Keratinocyte (primary cell): ENCODE measurements around the gene SH3D19. TPM values are rescaled to one million over a fixed set of nuclear protein-coding genes. Genes with fewer than 3 reads are reported as not detected.

ENCODE experiments used
- DNase-seq: peaks from one replicate; pipeline ENCODE4 v3.0.0-alpha.2; 2011; ENCODE audit warnings: low read depth, missing footprints, low spot score
- FAIRE-seq: peaks from 2 replicates; lab custom pipeline; 2011; peaks lifted over from hg19 to GRCh38; lab: Jason Lieb, UNC
- H2AFZ ChIP-seq: 2 replicates; pipeline ENCODE4 v1.6.0; 2012; ENCODE audit warnings: low read length, control low read depth, inconsistent platforms; ENCODE audit not compliant: control insufficient read depth
- H3K27ac ChIP-seq: 2 replicates; pipeline ENCODE4 v1.5.1; 2011; ENCODE audit warnings: low read length; ENCODE audit not compliant: control insufficient read depth, insufficient read depth
- H3K27me3 ChIP-seq: 3 replicates; pipeline ENCODE4 v1.6.0; 2011; ENCODE audit warnings: low read length; ENCODE audit not compliant: control insufficient read depth, insufficient read depth; ENCODE audit errors: extremely low read depth
- H3K36me3 ChIP-seq, 2 experiments: 2 replicates in 1 of 2; 3 replicates in 1 of 2; pipeline ENCODE4 v1.5.1; 2011; ENCODE audit warnings: low read length in 2 of 2, mild to moderate bottlenecking in 1 of 2; ENCODE audit not compliant: control insufficient read depth in 2 of 2, insufficient read depth in 2 of 2; ENCODE audit errors: extremely low read depth in 1 of 2
- H3K4me1 ChIP-seq: 3 replicates; pipeline ENCODE4 v1.5.1; 2011; ENCODE audit warnings: low read length; ENCODE audit not compliant: control insufficient read depth, insufficient read depth; ENCODE audit errors: extremely low read depth
- H3K4me2 ChIP-seq: 3 replicates; pipeline ENCODE4 v1.6.0; 2011; ENCODE audit warnings: low read depth, low read length; ENCODE audit not compliant: control insufficient read depth, insufficient read depth; ENCODE audit errors: extremely low read depth
- H3K4me3 ChIP-seq, 3 experiments: fragments of 200-600 bp in 1 of 3; sonication (generic) in 1 of 3; 2 replicates in 2 of 3; 3 replicates in 1 of 3; pipeline ENCODE4 v1.5.1; 2011 to 2016; ENCODE audit warnings: low read length in 3 of 3, mild to moderate bottlenecking in 3 of 3, control low read depth in 2 of 3, inconsistent platforms in 1 of 3, low read depth in 1 of 3, mixed read lengths in 1 of 3, mixed run types in 1 of 3, moderate library complexity in 1 of 3; ENCODE audit not compliant: control insufficient read depth in 2 of 3, insufficient read depth in 2 of 3; ENCODE audit errors: extremely low read depth in 1 of 3
- H3K79me2 ChIP-seq: 2 replicates; pipeline ENCODE4 v1.6.0; 2012; ENCODE audit warnings: low read length; ENCODE audit not compliant: control insufficient read depth, insufficient read depth
- H3K9ac ChIP-seq: 3 replicates; pipeline ENCODE4 v1.6.0; 2011; ENCODE audit warnings: low read length; ENCODE audit not compliant: control insufficient read depth, insufficient read depth; ENCODE audit errors: extremely low read depth
- H3K9me1 ChIP-seq: 3 replicates; pipeline ENCODE4 v1.6.0; 2011; ENCODE audit warnings: low read length; ENCODE audit not compliant: control insufficient read depth, insufficient read depth; ENCODE audit errors: extremely low read depth
- H3K9me3 ChIP-seq: 2 replicates; pipeline ENCODE4 v1.5.1; 2012; ENCODE audit warnings: low read depth, low read length; ENCODE audit not compliant: control insufficient read depth
- H4K20me1 ChIP-seq: 3 replicates; pipeline ENCODE4 v1.6.0; 2011; ENCODE audit warnings: low read length; ENCODE audit not compliant: control insufficient read depth, insufficient read depth; ENCODE audit errors: extremely low read depth
- EZH2 ChIP-seq: IDR thresholded peaks from one replicate; pipeline ENCODE4 v1.6.1; 2012; ENCODE audit warnings: inconsistent platforms, mild to moderate bottlenecking, low read length, moderate library complexity
- dilution Hi-C: fragments of 300-500 bp; cut with MboI; formaldehyde crosslinking; loops from one replicate; pipeline ENCODE4 v1.7.0; 2020; ENCODE audit warnings: low sequenced_read_pairs; ENCODE audit not compliant: extremely low pct_ligation_motif_present
- polyA plus RNA-seq, 5 experiments: library from polyadenylated mRNA; depleted of rRNA in 3 of 5; stranded (reverse) in 3 of 5; stranded (forward) in 1 of 5; unstranded in 1 of 5; fragments of >200 nt; gene quantifications; 1 replicate in 1 of 5; 2 replicates in 3 of 5; 3 replicates in 1 of 5; pipeline versions ENCODE4 v1.2.1 to v1.2.3, GENCODE V29; 2011 to 2012; ENCODE audit warnings: missing spikeins in 2 of 5, low read depth in 1 of 5, low replicate concordance in 1 of 5
- TF ChIP-seq, protein P1 (sequence below), 3 experiments: IDR thresholded peaks in 1 of 3; conservative IDR thresholded peaks in 1 of 3; optimal IDR thresholded peaks in 1 of 3; 2 replicates in 2 of 3; 3 replicates in 1 of 3; pipeline versions ENCODE3 to v1.5.1; 2011; ENCODE audit warnings: low read length in 3 of 3, mild to moderate bottlenecking in 3 of 3, moderate library complexity in 2 of 3, control low read depth in 1 of 3, inconsistent platforms in 1 of 3; ENCODE audit not compliant: insufficient read depth in 2 of 3; ENCODE audit errors: extremely low read depth in 1 of 3

Gene SH3D19
- polyA plus RNA-seq, 1 donor (not counting 4 experiments of a cell fraction or from before 2014, with no cell fraction given): 24.8 TPM

DNA sequence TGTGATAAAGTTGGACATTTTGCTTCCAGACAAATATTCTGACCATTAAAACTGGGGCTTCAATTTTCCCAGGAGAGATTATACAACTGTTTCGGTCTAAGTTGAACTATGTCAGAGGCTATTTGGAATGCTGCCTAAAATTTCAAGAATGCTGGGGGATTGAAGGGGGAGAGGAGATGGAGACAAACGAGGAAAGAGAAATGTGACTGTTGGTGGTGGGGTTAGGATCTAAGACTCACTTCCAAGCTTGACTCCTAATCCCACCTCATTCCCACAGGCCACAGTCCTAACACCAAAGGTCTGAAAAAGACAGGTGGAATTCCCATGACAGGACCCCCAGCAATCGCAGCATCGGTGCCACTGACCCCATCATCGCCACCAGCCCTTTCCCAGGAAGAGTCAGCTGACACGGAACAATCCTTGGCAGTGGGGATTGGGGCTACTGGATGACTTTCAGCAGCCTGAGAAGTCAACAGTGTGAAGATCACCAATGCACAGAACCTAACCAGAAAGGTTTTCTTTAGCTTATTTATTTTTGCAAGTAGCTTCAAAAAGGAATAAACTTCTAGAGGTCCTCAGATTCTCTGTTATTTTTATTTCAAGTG is 122.5 kb downstream of the SH3D19 start:
- H2AFZ ChIP-seq: no peak overlapping the region
- no peak for TF ChIP-seq EZH2
- TF ChIP-seq, protein P1, sequence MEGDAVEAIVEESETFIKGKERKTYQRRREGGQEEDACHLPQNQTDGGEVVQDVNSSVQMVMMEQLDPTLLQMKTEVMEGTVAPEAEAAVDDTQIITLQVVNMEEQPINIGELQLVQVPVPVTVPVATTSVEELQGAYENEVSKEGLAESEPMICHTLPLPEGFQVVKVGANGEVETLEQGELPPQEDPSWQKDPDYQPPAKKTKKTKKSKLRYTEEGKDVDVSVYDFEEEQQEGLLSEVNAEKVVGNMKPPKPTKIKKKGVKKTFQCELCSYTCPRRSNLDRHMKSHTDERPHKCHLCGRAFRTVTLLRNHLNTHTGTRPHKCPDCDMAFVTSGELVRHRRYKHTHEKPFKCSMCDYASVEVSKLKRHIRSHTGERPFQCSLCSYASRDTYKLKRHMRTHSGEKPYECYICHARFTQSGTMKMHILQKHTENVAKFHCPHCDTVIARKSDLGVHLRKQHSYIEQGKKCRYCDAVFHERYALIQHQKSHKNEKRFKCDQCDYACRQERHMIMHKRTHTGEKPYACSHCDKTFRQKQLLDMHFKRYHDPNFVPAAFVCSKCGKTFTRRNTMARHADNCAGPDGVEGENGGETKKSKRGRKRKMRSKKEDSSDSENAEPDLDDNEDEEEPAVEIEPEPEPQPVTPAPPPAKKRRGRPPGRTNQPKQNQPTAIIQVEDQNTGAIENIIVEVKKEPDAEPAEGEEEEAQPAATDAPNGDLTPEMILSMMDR (optimal IDR thresholded peaks at IDR 0.05 in 1 of 3, IDR thresholded peaks at IDR 0.05 in 1 of 3, conservative IDR thresholded peaks at IDR 0.05 in 1 of 3; ENCODE audit: extremely low read depth in 1 of 3, insufficient read depth in 2 of 3, low read length in 3 of 3): no peak
- FAIRE-seq: no peak

GRCh38 chr4:151202381-151202780 is 123.0 kb downstream of the SH3D19 start:
- H3K27me3 ChIP-seq: no peaks in the 10 kb centered on the region
- no peaks in the 10 kb centered on the region for H3K9me3 ChIP-seq
- dilution Hi-C loops: no loop called here
- no peak overlapping the region for H3K4me3 ChIP-seq
- peaks cover 8% of the 10 kb centered on the region for H3K79me2 ChIP-seq
- H3K9me1 ChIP-seq: no peaks in the 10 kb centered on the region
- no peak overlapping the region for H3K4me2 ChIP-seq
- no peaks in the 10 kb centered on the region for H3K36me3 ChIP-seq
- no peak for TF ChIP-seq EZH2
- TF ChIP-seq, protein P1 (optimal IDR thresholded peaks at IDR 0.05 in 1 of 3, IDR thresholded peaks at IDR 0.05 in 1 of 3, conservative IDR thresholded peaks at IDR 0.05 in 1 of 3; ENCODE audit: extremely low read depth in 1 of 3, insufficient read depth in 2 of 3, low read length in 3 of 3): no peak
- FAIRE-seq: no peak
- DNase-seq: no peak
- no peak overlapping the region for H3K27ac ChIP-seq
- H4K20me1 ChIP-seq: no peaks in the 10 kb centered on the region
- no peak overlapping the region for H2AFZ ChIP-seq
- H3K9ac ChIP-seq: no peak overlapping the region
- H3K4me1 ChIP-seq: peaks cover 6% of the 10 kb centered on the region

More for the DNA sequence above, 122.5 kb downstream of the SH3D19 start:
- no peak overlapping the region for H3K27ac ChIP-seq
- no peaks in the 10 kb centered on the region for H3K9me3 ChIP-seq
- no peaks in the 10 kb centered on the region for H3K36me3 ChIP-seq
- H3K79me2 ChIP-seq: peaks cover 8% of the 10 kb centered on the region
- no peak for DNase-seq
- no peak overlapping the region for H3K4me2 ChIP-seq
- no peaks in the 10 kb centered on the region for H4K20me1 ChIP-seq
- H3K4me3 ChIP-seq: no peak overlapping the region
- peaks cover under 1% of the 10 kb centered on the region for H3K4me1 ChIP-seq
- no peaks in the 10 kb centered on the region for H3K9me1 ChIP-seq
- no peak overlapping the region for H3K9ac ChIP-seq
- H3K27me3 ChIP-seq: no peaks in the 10 kb centered on the region
- dilution Hi-C loops: no loop called here
